HEK293 (cell line): ENCODE results near the gene ETV4.
A peak's percentile ranks its signal among the peaks of the same experiment; 100 is the strongest.

Experiments used
- CTCF ChIA-PET: fragments of 350-600 bp; formaldehyde crosslinking; extraction: SDS; loops from one replicate; lab custom pipeline; 2021; ENCODE audit warnings: antibody characterized with exemption; lab: Yijun Ruan, JAX
- POLR2A ChIA-PET: fragments of 300-600 bp; formaldehyde crosslinking; extraction: SDS; loops from one replicate; lab custom pipeline; 2020; ENCODE audit warnings: antibody characterized with exemption, inconsistent platforms; lab: Yijun Ruan, JAX
- H3K27ac ChIP-seq: fragments of 200-500 bp; sonication (Bioruptor generic); 2 replicates; pipeline ENCODE4 v1.5.1; 2014; ENCODE audit warnings: low read depth, low read length, control low read depth, inconsistent platforms; ENCODE audit errors: extremely low read depth
- H3K36me3 ChIP-seq, 2 experiments: fragments of 200-500 bp in 1 of 2; sonication (Bioruptor generic) in 1 of 2; 1 replicate in 1 of 2; 2 replicates in 1 of 2; pipeline ENCODE4 v1.5.1; 2014 to 2017; ENCODE audit warnings: inconsistent platforms in 2 of 2, low read length in 2 of 2; ENCODE audit not compliant: control insufficient read depth in 2 of 2, insufficient read depth in 1 of 2
- H3K4me1 ChIP-seq: fragments of 200-500 bp; sonication (Bioruptor generic); 2 replicates; pipeline ENCODE4 v1.5.1; 2014; ENCODE audit warnings: mild to moderate bottlenecking, low read length, inconsistent platforms; ENCODE audit not compliant: control insufficient read depth, insufficient read depth
- H3K4me3 ChIP-seq: 2 replicates; pipeline ENCODE4 v1.5.1; 2011; ENCODE audit warnings: low read depth, mild to moderate bottlenecking, control low read depth, low read length, moderate library complexity
- H3K9me3 ChIP-seq: fragments of 200-500 bp; sonication (Bioruptor generic); 2 replicates; pipeline ENCODE4 v1.5.1; 2014; ENCODE audit warnings: low read depth, low read length, inconsistent platforms; ENCODE audit not compliant: control insufficient read depth, insufficient read depth
- GLIS1 ChIP-seq: fragments of 450-650 bp; formaldehyde crosslinking; IDR thresholded peaks from 2 replicates; pipeline ENCODE4 v1.5.1; 2016; ENCODE audit warnings: missing biosample characterization, missing genetic modification characterization
- KLF1 ChIP-seq: fragments of 450-650 bp; formaldehyde crosslinking; IDR thresholded peaks from 2 replicates; pipeline ENCODE4 v1.5.1; 2016; ENCODE audit warnings: missing biosample characterization, missing genetic modification characterization
- KLF7 ChIP-seq: fragments of 450-650 bp; formaldehyde crosslinking; IDR thresholded peaks from 2 replicates; pipeline ENCODE4 v1.5.1; 2016; ENCODE audit warnings: missing biosample characterization, missing genetic modification characterization, borderline replicate concordance
- OSR2 ChIP-seq: fragments of 450-650 bp; formaldehyde crosslinking; IDR thresholded peaks from 2 replicates; pipeline ENCODE4 v1.5.1; 2016; ENCODE audit warnings: missing biosample characterization, missing genetic modification characterization
- PRDM2 ChIP-seq: fragments of 450-650 bp; formaldehyde crosslinking; IDR thresholded peaks from 2 replicates; pipeline ENCODE4 v1.5.1; 2016; ENCODE audit warnings: missing biosample characterization, missing genetic modification characterization, borderline replicate concordance
- PRDM4 ChIP-seq: fragments of 450-650 bp; formaldehyde crosslinking; IDR thresholded peaks from 2 replicates; pipeline ENCODE4 v1.5.1; 2017; ENCODE audit warnings: missing biosample characterization, missing genetic modification characterization
- REPIN1 ChIP-seq: fragments of 450-650 bp; formaldehyde crosslinking; IDR thresholded peaks from 2 replicates; pipeline ENCODE4 v1.5.1; 2017; ENCODE audit warnings: missing biosample characterization, missing genetic modification characterization, low read depth
- REST ChIP-seq: fragments of 450-650 bp; formaldehyde crosslinking; IDR thresholded peaks from 2 replicates; pipeline ENCODE4 v1.5.1; 2016; ENCODE audit warnings: missing biosample characterization, missing genetic modification characterization
- SCRT2 ChIP-seq: fragments of 450-650 bp; formaldehyde crosslinking; IDR thresholded peaks from 2 replicates; pipeline ENCODE4 v1.5.1; 2016; ENCODE audit warnings: missing biosample characterization, missing genetic modification characterization
- ZBTB1 ChIP-seq: fragments of 450-650 bp; formaldehyde crosslinking; IDR thresholded peaks from 2 replicates; pipeline ENCODE4 v1.5.1; 2016; ENCODE audit warnings: missing biosample characterization, missing genetic modification characterization
- ZBTB20 ChIP-seq: fragments of 450-650 bp; formaldehyde crosslinking; IDR thresholded peaks from 2 replicates; pipeline ENCODE4 v1.5.1; 2016; ENCODE audit warnings: missing biosample characterization, missing genetic modification characterization
- ZFP3 ChIP-seq: fragments of 450-650 bp; formaldehyde crosslinking; IDR thresholded peaks from 2 replicates; pipeline ENCODE4 v1.5.1; 2016; ENCODE audit warnings: low read depth, missing biosample characterization, missing genetic modification characterization
- ZIC2 ChIP-seq: fragments of 450-650 bp; formaldehyde crosslinking; IDR thresholded peaks from 2 replicates; pipeline ENCODE4 v1.5.1; 2016; ENCODE audit warnings: missing biosample characterization, missing genetic modification characterization
- ZNF311 ChIP-seq: fragments of 450-650 bp; formaldehyde crosslinking; IDR thresholded peaks from 2 replicates; pipeline ENCODE4 v1.5.1; 2017; ENCODE audit warnings: missing biosample characterization, missing genetic modification characterization, borderline replicate concordance
- ZNF530 ChIP-seq: fragments of 450-650 bp; formaldehyde crosslinking; IDR thresholded peaks from 2 replicates; pipeline ENCODE4 v1.5.1; 2016; ENCODE audit warnings: low read depth, missing biosample characterization, missing genetic modification characterization
- ZNF555 ChIP-seq: fragments of 450-650 bp; formaldehyde crosslinking; conservative IDR thresholded peaks from 2 replicates; pipeline ENCODE4 v1.5.1; 2017; ENCODE audit warnings: missing biosample characterization, mild to moderate bottlenecking, missing genetic modification characterization, inconsistent platforms
- ZNF664 ChIP-seq: fragments of 450-650 bp; formaldehyde crosslinking; IDR thresholded peaks from 2 replicates; pipeline ENCODE4 v1.5.1; 2016; ENCODE audit warnings: missing biosample characterization, missing genetic modification characterization
- ZNF776 ChIP-seq: fragments of 450-650 bp; formaldehyde crosslinking; IDR thresholded peaks from 2 replicates; pipeline ENCODE4 v1.5.0; 2017; ENCODE audit warnings: missing biosample characterization, missing genetic modification characterization, borderline replicate concordance
- ZSCAN30 ChIP-seq: fragments of 450-650 bp; IDR thresholded peaks from 2 replicates; pipeline ENCODE4 v1.5.1; 2018; ENCODE audit warnings: missing biosample characterization, mild to moderate bottlenecking, missing genetic modification characterization, moderate library complexity

Gene ETV4

GRCh38 chr17:43528988-43529814 lies 16.9 kb downstream of the ETV4 start (continued):
- no peak for TF ChIP-seq REST (tag by site-specific recombination)
- no peak for TF ChIP-seq ZNF776 (tag by site-specific recombination)
- TF ChIP-seq ZFP3 (tag by site-specific recombination), result no peak
- no peak for TF ChIP-seq KLF7 (tag by site-specific recombination)
- no peak for TF ChIP-seq ZBTB20 (tag by site-specific recombination)
- no peak for TF ChIP-seq ZNF555 (tag by site-specific recombination)
- TF ChIP-seq ZNF664 (tag by site-specific recombination), result no peak
- TF ChIP-seq REPIN1, result no peak

GRCh38 chr17:43528319-43528987 lies 17.7 kb downstream of the ETV4 start:
- H3K36me3 ChIP-seq, result peaks cover 12 to 45% of the 10 kb centered on the region in 2 experiments; a peak in 2 of 3 replicates
- 0 out of 2 replicates have a peak, but pooled peaks have one; percentile 42 for TF ChIP-seq SCRT2 (tag by site-specific recombination)
- TF ChIP-seq ZNF530 (tag by site-specific recombination), result no peak
- no peak for TF ChIP-seq ZSCAN30 (tag by site-specific recombination)
- TF ChIP-seq ZNF311 (tag by site-specific recombination), result no peak
- TF ChIP-seq ZBTB1 (tag by site-specific recombination), result no peak
- peak; percentile 34; the same call in 1 of the 2 replicates for TF ChIP-seq GLIS1 (tag by site-specific recombination)
- no peak for TF ChIP-seq PRDM2 (tag by site-specific recombination)
- no peak for TF ChIP-seq OSR2 (tag by site-specific recombination)
- no peak for TF ChIP-seq PRDM4 (tag by site-specific recombination)
- TF ChIP-seq ZIC2, result no peak
- peak; percentile 45; the same call in 1 of the 2 replicates for TF ChIP-seq KLF1 (tag by site-specific recombination)
- TF ChIP-seq, all 188 proteins: peak for 3
- Histone ChIP-seq H3K27ac (no peak overlapping the region), H3K4me1 (peaks cover 18% of the 10 kb centered on the region), H3K9me3 (no peaks in the 10 kb centered on the region), H3K4me3 (no peak overlapping the region)
- POLR2A ChIA-PET, result no interaction called here
- CTCF ChIA-PET, result interaction anchor here (0.6 to 2.4 kb wide), 10 partner anchors 8 to 231 kb away, joined by 3 to 12 read pairs (median 4); partner anchors contain the start of gene DHX8
